IMR-90 (cell line): Measurements from ENCODE around the gene ELOA.

Source experiments
- POLR2A ChIP-seq: IDR thresholded peaks from 2 replicates; pipeline ENCODE4 v1.6.1; 2012; ENCODE audit warnings: mild to moderate bottlenecking, low read depth, low read length
- RCOR1 ChIP-seq: IDR thresholded peaks from 2 replicates; pipeline ENCODE4 v1.6.1; 2012; ENCODE audit warnings: mild to moderate bottlenecking, low read length, improper control_type of control experiment; ENCODE audit not compliant: insufficient replicate concordance
- TF ChIP-seq, protein P1 (sequence below): conservative IDR thresholded peaks from 2 replicates; pipeline ENCODE4 v1.5.1; 2012; ENCODE audit warnings: mild to moderate bottlenecking, low read depth, low read length, improper control_type of control experiment

DNA sequence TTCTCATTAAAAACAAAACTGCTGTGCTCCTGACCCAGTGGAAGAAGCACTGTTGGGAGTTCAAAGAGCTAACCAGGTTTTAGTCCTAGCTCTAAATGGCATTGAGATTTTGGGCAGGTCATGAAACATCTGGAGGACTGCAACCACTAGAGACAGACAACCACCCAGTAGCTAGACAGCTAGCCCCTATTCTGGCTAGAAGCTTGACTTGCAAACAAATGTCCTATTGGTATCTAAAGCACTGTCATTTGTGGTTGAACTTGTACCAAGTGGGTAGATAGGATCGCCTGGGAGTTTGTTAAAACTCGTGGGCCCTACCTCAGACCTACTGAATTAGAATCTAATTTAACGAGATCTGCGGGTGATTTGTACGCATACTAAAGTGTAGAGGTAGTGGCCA, 44.8 kb upstream of the ELOA start:
- TF ChIP-seq, protein P1, sequence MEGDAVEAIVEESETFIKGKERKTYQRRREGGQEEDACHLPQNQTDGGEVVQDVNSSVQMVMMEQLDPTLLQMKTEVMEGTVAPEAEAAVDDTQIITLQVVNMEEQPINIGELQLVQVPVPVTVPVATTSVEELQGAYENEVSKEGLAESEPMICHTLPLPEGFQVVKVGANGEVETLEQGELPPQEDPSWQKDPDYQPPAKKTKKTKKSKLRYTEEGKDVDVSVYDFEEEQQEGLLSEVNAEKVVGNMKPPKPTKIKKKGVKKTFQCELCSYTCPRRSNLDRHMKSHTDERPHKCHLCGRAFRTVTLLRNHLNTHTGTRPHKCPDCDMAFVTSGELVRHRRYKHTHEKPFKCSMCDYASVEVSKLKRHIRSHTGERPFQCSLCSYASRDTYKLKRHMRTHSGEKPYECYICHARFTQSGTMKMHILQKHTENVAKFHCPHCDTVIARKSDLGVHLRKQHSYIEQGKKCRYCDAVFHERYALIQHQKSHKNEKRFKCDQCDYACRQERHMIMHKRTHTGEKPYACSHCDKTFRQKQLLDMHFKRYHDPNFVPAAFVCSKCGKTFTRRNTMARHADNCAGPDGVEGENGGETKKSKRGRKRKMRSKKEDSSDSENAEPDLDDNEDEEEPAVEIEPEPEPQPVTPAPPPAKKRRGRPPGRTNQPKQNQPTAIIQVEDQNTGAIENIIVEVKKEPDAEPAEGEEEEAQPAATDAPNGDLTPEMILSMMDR, result no peak
- TF ChIP-seq RCOR1 (no peak), POLR2A (no peak)
